Stimulated activated CD8-positive, alpha-beta memory T cell treated with anti-CD3 and anti-CD28 coated beads, Interleukin-4, amount 100 ng/mL, for 24 hours (primary cell): ENCODE data around the gene LEMD1.
"Not testable (repeated sequence)": the region's sequence is repeated elsewhere in the genome, so short reads cannot be mapped to it uniquely, and the experiment has no call there.

Experiments
- DNase-seq: peaks from one replicate; pipeline ENCODE4 v3.0.0-alpha.2; 2020; ENCODE audit warnings: low read depth

The LEMD1 gene

GRCh38 chr1:205429762-205430695 is 8.2 kb upstream of the LEMD1 start:
- no peak for DNase-seq

- no peak for DNase-seq
These were observed 3.2 kb upstream of the LEMD1 start for GRCh38 chr1:205424901-205425600.

- DNase-seq, result no peak
These were observed 2.1 kb upstream of the LEMD1 start for GRCh38 chr1:205423814-205424399.

GRCh38 chr1:205422993-205423642 is 1.3 kb upstream of the LEMD1 start:
- no peak for DNase-seq

- DNase-seq, result no peak
These were observed 918 bp downstream of the LEMD1 start for GRCh38 chr1:205420938-205421337.

- DNase-seq, result no peak
These were observed 3.8 kb downstream of the LEMD1 start for GRCh38 chr1:205417870-205418635.

- no peak for DNase-seq
These were observed 5.5 kb downstream of the LEMD1 start for GRCh38 chr1:205416322-205416721.

- DNase-seq, result no peak
These were observed 11.1 kb downstream of the LEMD1 start for GRCh38 chr1:205410581-205411298.

- no peak for DNase-seq
These were observed 13.9 kb downstream of the LEMD1 start for GRCh38 chr1:205407970-205408369.

GRCh38 chr1:205406252-205406651 is 15.6 kb downstream of the LEMD1 start:
- DNase-seq, result not testable (repeated sequence)

- not testable (repeated sequence) for DNase-seq
These were observed 17.4 kb downstream of the LEMD1 start for GRCh38 chr1:205404484-205404883.

GRCh38 chr1:205398586-205398985 is 23.3 kb downstream of the LEMD1 start:
- DNase-seq, result no peak

- no peak for DNase-seq
These were observed 24.8 kb downstream of the LEMD1 start for GRCh38 chr1:205396967-205397616.

GRCh38 chr1:205395616-205396015 is 26.2 kb downstream of the LEMD1 start:
- DNase-seq, result no peak

- DNase-seq, result no peak
These were observed 29.2 kb downstream of the LEMD1 start for GRCh38 chr1:205392650-205393049.

- DNase-seq, result no peak
These were observed 30.5 kb downstream of the LEMD1 start for GRCh38 chr1:205391386-205391785.

GRCh38 chr1:205387845-205388244 is 34.0 kb downstream of the LEMD1 start:
- DNase-seq, result no peak

- not testable (repeated sequence) for DNase-seq
These were observed 38.9 kb downstream of the LEMD1 start for GRCh38 chr1:205382990-205383389.

- no peak for DNase-seq
These were observed 39.3 kb downstream of the LEMD1 start for GRCh38 chr1:205382561-205382960.

- no peak for DNase-seq
These were observed 40.6 kb downstream of the LEMD1 start for GRCh38 chr1:205381305-205381704.
